Right forelimb (tissue), 1 donor: ENCODE measurements around the gene ART1.
A peak's percentile ranks its signal among the peaks of the same experiment; 100 is the strongest.

Source experiments
- DNase-seq: peaks from one replicate; pipeline ENCODE4 v3.0.0-alpha.2; 2018

Gene ART1

DNA sequence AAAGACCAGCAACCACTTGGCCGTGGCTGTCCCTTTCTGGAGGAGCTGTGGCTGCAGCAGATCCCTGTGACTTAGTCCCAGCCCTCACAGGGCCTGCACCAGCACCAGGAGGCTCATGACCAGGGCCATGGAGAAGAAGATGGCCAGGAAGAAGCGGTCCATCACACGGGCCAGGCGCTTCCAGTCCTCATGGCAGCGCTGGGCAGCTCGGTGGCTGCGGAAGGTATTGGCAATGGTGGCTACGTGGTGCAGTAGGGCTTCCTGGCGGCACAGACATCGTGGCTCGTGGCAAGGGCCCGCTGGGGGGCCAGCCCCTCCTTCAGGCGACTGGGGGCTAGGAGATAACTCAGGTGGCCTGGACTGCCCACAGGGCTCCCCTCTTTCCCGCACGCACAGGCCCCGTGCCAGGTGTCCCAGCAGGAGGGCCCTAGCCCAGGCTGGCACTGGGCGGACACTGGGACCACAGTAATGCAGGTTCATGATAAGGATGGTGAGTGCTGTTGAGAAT, 21.1 kb downstream of the ART1 start:
- peak; percentile 26 for DNase-seq

DNA sequence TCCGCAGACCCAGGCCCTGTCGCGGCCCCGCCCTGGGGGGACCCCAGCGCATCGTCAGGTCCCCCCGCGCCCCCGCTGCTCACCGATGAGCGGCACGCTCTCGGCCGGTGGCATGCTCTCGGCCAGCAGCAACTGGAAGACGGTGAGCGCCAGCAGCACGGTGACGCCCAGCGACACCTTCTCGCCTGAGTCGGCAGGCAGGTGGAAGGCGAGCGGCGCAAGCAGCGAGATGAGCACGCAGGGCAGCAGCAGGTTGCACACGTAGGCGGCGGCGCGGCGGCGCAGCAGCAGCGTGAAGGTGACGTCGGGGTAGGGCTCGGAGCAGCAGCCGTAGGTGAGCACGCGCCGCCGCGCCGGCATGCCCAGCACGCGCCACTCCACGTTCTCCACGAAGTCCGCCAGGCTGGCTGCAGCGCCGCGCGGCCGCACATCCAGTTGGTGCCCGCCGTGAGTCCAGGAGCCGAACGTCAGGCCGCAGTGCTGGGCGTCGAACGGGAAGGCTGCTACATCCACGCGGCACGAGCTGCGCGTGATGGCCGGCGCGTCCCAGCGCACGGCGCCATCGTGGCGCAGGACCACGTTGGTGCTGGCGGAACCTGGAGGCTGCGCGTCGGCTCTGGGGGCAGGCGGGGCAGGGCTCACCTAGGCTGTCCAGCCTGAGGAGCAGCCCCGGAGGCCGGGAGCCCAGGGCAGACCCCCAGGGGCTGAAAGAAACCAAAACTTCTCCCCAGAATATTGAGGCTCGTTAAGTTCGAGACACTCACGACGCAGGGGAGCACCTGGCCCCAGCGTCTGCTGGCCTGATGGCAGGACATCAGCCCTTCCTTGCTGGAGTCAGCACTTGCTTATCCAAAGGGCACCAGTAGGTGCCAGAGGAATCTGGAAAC, 22.5 kb downstream of the ART1 start:
- no peak for DNase-seq

DNA sequence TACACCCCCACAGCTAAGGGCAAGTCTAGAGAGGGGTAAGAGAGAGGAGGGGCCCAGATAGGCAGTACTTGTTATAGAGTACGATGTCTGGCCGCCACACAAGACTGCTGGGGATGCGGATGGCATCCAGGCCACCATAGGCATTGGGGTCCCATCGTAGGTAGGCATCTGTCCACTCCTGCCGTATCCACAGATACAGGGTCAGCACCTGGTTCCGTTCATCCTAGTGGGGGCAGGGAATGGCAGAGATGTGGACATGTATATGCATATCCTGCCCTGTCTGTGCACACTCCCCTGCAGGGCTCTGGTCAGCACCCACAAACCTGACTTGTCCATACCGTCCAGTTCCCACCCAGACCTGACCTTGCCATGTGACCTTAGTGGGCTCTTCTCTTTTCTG, 24.2 kb downstream of the ART1 start:
- no peak for DNase-seq

DNA sequence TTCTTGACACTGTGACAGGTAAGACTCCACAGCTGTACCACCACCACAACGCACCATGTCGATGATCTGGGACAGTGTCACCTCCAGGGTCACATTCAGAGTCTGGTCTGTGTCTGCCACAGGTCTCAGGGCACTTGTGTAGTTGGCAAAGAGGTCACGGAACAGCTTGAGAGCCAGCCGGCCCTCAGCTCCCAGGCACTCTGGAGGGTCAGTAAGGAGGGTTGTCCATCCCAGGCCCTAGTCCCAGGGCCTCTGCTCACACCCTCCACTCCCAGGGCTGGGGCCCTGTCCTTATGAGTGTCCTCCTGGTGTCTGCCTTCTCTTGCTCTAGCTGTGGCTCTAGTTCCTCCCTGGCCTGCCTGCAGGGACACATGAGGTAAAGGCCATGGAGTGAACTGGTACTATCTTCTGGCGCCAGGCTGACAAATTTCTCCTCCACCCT, 24.8 kb downstream of the ART1 start:
- no peak for DNase-seq

DNA sequence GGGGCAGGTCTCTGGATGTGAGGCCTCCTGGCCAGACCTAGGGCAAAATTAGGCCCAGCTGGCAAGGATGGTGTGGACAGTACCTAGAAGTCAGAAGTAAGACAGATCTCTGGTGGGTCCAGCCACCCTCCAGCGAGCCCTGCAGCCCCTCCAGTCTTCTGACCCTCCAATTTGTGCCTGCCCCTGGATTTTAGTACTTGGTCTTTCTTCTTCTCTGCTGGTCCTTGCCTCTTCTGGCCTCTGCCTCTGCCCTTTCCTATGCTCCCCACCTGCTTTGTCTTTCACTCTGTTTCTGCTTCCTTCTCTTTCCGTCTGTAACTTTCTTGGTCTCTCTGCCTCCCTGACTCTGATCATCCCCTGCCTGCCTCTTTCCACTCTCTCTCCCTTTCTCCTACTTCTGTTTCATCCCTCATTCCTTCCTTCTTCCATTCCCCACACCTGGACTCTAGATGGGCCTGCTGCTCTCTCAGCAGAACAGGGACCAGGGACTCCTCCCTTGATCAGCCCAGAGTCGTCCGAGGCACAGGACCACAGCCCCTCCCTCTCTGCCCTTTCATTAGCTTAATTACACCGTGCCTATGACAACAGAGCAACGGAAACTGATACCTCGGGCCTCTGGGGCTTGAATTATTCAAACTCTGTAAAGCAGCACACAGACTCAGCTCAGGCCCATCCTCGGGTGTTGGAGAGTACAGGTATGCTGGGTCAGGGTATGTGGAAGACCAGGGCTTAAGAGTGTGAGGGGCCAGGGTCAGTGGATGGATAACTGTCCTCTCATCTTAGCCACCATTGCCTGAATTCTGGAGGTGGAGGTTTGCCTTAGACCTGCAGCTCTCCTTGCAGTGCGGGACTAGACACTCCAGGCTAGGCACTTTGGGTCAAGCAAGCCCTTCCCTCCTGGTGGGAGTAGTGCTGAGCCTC, 26.7 kb downstream of the ART1 start, which contains the start of gene CHRNA10:
Gene CHRNA10, minus strand, starts transcription at position 51 of the 921 bp plus-strand sequence. CDS start 72 bp downstream, outside the sequence.
- DNase-seq = peak; percentile 25

DNA sequence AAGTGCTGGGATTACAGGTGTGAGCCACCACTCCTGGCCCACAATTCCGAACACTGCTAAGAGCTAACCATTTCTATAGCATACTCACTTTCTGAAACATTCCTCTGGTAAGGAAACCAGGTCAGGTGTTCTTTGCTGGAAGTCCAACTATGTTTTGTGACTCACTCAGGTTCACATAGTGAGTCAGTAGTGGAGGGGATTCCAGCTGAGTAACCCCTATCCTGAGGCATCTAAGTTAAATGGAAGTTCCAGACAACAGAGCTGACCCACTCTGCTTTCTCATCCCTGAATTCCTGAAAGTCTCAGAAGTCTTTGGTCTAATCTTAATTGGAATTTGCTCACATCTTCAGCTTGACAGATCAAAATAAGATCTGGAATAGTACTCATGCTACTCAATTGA, 29.3 kb downstream of the ART1 start:
- no peak for DNase-seq

DNA sequence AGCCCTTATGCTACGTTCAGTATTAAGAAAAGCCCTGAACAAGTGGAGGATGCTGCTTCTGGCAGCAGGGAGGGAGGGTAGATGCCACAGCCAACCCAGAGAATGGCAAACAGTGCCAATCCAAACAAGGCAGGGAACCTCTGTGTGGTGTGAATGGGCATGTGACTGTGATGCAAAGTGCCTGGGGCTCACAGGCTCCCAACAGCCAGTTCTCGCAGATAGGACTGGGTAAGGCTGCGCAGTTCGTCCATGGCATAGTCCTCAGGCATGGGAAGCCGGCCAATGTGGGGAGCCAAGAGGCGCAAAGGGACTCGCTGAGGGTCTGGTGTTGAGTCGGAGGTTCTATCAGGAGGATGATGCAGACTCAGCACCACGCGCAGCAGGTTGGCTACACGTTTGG, 31.0 kb downstream of the ART1 start:
- no peak for DNase-seq

DNA sequence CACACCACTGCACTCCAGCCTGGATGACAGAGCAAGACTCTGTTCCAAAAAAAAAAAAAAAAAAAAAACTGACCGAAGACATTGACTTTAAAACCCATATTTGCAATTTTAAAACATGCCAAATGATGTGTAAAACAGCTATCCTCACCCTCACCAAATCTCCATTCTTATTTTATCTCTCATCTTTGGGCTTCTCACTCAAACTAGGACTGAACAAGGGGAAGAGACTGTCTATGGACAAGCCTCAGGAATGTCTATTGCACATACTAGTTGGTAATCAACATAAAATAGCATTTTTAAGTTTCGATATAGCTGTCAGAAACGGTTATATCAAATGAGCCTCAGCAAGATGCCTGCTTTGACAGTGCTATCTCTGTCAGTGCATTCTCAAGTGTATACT, 34.1 kb downstream of the ART1 start:
- DNase-seq = no peak

DNA sequence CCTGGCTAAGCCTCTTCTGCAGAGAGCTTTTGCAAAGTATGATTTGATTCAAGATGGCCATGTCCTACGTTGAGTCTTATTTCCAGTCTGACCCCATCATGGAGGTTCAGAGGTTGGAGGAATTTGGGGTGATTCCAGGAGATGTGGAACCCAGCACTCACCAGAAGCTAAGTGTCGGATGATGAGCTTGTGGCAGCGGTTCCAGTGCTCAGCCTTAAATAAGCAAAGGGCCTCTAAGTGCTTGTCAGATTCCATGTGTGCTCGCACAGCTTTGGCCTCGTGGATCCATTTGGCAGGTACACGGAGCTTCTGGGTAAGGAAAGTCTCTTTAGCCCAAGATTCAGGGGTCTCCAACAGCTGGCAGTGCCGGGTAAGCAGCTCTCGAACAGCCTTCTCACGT, 38.1 kb downstream of the ART1 start:
- no peak for DNase-seq

DNA sequence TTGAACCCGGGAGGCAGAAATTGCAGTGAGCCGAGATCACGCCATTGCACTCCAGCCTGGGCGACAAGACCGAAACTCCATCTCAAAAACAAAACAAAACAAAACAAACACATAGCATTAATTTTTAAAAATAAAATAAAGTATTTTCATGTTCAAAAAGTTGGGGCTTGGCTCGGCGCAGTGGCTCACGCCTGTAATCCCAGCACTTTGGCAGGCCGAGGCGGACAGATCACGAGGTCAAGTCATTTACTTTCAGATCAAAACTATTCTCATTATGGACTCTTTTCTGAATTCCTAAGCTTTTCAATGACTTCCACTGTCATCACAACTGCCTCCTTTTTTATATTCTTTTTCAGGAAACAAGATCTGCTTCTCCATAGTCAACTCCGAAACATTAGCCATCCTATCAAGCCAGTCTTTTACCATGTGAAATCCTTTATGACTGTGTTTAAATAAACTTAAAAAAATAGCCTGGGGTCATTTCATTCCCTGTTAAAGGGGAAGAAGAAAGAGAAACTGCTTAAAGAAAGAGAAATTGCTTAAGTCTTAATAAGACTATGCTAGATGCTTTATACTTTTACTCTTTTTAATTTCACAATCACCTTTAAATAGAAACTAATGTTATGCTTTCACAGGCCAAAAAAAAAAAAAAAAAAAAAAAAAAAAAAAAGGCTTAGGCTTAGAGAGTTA, 39.3 kb downstream of the ART1 start:
- no peak for DNase-seq

DNA sequence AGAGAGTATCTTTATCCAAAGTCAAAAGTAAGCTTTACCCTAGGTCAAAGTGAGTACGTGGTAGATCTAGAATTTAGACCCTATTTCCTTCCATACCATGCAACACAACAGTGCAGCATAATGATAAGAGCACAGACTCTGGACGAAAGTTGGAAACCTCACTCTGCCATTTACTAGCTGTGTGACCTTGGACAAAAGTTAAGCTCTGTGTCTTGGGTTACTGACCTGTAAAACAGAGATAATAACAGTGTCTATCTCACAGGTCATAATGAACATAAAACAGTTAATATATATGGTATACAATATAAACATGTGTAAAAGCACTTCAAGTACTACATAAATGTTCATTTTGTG, 39.9 kb downstream of the ART1 start:
- DNase-seq = no peak

DNA sequence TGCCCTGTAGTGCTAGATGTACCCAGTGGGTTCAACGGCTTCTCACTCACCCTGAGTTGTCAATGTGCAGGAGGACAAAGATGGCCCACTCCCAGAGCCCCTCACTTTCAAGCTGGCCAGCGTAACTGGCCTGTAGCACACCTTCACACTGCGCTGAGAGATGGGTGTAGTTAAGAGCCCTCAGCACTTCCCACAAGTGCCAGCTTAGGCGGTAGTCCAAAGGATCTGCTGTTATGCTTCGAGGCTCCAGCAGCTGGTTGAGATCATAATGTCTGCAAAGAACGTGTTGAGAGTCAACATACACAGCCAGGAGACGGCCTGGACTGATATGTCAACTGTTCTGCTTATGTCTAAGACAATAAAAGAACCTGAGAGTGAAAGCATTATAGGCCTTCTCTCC, 41.0 kb downstream of the ART1 start:
- no peak for DNase-seq

DNA sequence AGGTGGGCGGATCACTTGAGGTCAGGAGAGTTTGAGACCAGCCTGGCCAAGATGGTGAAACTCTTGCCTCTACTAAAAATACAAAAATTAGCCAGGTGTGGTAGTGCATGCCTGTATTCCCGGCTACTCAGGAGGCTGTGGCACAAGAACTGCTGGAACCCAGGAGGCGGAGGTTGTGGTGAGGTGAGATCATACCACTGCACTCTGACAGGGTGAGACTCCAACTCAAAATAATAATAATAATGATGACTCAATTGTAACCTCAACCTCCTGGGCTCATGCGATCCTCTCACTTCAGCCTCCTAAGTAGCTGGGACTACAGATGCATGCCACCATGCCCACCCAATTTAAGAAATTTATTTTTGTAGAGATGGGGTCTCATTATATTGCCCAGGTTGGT, 41.8 kb downstream of the ART1 start:
- DNase-seq = no peak

DNA sequence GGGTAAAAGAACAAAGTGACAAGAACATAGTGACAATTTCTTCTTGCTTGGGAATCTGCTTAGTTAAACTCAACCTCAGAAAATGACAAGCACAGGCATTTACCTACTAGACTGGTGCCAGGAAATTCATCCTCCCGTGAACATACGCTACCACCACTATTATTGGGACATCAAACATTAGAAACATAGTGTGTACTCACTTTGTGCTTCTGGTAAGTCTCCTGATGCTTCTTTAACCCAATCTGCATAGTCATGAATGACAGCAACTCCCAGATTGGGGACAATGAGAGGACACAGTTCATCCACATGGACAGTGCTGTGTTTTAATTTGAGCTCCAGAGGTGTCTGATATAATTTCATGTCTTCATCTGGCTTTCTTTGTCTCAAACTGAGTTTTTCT, 55.5 kb downstream of the ART1 start:
- no peak for DNase-seq

DNA sequence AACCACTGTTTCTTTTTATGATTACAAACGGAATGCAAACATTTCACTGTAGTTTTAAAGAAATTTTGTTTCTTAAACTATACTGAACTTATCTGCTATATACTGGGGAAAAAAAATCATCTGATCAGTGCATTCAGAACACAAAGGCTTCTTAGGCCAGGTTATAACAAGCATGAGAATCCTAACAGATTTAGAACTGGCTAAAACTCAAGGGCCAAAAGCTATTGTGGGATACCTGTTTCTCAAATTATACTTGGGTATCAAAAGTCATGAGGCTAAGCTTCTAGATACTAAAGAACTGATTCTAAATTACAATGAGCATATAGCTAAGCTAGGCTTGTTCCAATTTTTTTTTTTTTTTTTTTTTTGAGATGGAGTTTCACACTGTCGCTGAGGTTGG, 56.0 kb downstream of the ART1 start:
- no peak for DNase-seq

DNA sequence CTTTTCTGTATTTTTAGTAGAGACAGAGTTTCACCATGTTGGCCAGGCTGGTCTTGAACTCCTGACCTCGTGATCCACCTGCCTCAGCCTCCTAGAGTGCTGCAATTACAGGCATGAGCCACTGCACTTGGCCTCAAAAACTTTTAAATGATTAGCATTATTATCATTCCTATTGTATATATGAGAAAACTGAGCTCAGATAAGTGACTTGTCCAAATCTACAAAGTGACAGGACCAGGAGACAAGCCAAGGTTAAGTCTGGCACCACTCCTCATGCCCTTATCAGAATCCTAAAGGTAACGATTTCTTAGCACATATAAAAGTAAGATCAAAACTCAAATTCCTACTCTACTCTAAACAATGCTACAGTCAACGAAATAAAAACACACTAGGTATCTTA, 58.5 kb downstream of the ART1 start:
- no peak for DNase-seq

DNA sequence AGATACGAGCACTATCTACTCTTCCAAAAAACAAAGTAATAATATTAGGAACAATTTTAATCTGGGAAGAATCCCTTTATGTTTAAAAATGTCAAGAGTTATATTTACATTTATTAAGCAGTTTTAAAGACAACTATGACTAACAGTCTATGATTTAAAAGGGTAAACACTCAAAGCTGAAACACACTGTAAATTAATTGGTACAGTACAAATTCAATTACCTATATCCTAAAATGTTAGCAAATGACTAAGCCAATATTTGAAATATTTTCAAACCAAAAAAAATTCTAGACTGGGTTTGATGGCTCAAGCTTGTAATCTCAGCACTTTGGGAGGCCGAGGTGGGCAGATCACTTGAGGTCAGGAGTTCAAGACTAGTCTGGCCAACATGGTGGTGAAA, 62.2 kb downstream of the ART1 start:
- DNase-seq = no peak

DNA sequence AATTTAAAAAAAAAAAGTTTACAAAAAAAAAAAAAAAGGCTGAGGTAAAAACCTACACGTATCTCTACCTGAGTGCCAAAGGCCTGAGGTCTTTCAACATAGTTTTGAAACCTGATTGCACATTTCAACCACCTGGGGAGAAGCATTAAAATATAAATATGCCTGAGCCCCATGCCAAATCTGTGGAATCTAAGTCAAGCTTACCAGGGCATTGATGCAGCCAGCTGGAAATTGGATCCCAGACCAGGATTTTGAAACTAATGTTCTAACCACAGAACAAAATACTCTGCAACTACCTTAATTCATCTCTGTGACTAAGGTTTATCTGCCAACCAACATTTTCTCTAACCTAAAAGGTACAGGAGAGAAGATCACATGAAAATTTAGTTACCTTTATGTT, 65.0 kb downstream of the ART1 start:
- DNase-seq = no peak

DNA sequence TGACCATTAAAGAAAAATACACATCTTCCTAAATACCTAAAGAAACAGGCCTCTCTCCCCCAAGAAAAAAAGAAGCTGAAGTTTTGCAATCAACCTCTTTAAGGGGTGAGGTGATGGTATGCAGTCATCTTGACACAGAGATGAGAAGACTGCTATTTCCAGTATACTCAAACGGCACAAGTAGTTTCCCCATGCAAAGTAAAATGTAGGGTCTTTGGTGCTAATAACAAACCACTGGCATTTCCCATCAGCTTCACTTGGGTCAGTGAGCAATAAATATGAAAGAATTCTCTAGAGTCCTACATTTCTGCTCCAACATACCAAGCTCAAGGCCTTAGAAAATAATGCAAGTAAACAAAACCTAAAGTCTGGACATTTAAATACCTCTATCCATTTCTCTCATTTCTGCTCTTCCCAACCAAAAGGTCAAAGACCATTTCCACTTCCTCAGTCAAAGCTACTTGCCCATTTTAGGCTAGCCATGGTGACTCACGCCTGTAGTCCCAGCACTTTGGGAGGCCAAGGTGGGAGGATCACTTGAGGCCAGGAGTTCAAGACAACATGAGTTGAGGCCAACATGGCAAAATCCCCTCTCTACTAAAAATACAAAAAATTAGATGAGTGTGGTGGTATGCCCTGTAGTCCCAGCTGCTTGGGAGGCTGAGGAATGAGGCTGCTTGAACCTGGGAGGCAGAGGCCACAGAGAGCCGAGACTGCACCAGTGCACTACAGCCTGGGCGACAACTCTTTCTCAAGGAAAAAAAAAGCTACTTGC, 65.7 kb downstream of the ART1 start:
- no peak for DNase-seq

DNA sequence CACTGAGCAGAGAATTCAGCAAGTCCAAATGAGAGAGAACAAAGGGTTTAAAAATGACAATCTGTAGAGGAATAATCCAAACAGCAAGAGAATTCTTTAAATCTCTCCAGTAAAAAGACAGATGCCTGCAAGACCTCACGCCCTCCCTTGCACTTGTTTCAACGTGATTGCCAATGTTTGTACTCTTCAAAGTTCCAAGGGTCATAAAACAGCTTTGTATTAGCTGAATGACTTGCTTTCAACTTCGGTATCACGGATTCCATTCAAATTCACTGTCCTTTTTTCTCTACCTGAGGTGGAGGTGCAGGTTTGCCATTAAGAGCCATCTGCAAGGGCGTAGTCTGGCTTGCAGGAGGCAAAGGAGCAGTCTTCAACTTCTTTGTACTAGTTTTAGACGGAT, 67.3 kb downstream of the ART1 start:
- DNase-seq = no peak
